Mammary epithelial cell (primary cell): ENCODE results near the gene EIF1B.

Experiments
- EZH2 ChIP-seq: IDR thresholded peaks from 2 replicates; pipeline ENCODE4 v1.6.1; 2012; ENCODE audit warnings: low read length, inconsistent platforms, borderline replicate concordance
- TF ChIP-seq, protein P1 (sequence below), 2 donors: IDR thresholded peaks in 1 of 2; conservative IDR thresholded peaks in 1 of 2; 2 replicates each; pipeline ENCODE4 v1.5.1; 2011 to 2012; ENCODE audit warnings: inconsistent platforms in 2 of 2, low read length in 2 of 2, mild to moderate bottlenecking in 2 of 2, control low read depth in 1 of 2, low read depth in 1 of 2; ENCODE audit not compliant: insufficient read depth in 1 of 2; ENCODE audit errors: extremely low read depth in 1 of 2

DNA sequence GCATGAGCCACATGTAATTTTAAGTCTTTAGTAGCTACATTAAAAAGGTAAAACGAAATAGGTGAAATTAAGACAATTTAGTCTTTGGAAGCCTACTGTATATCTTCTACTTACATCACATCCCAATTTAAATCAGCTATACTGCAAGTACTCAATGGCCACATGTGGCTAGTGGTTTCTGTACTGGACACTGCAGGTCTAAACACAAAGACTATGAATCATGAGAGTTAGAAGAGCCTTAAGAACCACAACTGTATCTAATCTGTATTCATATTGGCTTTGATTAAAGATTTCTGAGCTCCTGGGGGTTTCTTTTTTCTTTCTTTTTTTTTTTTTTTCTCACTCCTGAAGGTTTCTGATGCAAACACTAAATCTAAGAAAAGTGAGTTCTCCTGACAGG lies 2.3 kb upstream of the EIF1B start:
- TF ChIP-seq, protein P1, sequence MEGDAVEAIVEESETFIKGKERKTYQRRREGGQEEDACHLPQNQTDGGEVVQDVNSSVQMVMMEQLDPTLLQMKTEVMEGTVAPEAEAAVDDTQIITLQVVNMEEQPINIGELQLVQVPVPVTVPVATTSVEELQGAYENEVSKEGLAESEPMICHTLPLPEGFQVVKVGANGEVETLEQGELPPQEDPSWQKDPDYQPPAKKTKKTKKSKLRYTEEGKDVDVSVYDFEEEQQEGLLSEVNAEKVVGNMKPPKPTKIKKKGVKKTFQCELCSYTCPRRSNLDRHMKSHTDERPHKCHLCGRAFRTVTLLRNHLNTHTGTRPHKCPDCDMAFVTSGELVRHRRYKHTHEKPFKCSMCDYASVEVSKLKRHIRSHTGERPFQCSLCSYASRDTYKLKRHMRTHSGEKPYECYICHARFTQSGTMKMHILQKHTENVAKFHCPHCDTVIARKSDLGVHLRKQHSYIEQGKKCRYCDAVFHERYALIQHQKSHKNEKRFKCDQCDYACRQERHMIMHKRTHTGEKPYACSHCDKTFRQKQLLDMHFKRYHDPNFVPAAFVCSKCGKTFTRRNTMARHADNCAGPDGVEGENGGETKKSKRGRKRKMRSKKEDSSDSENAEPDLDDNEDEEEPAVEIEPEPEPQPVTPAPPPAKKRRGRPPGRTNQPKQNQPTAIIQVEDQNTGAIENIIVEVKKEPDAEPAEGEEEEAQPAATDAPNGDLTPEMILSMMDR (conservative IDR thresholded peaks at IDR 0.05 in 1 of 2, IDR thresholded peaks at IDR 0.05 in 1 of 2; ENCODE audit: extremely low read depth in 1 of 2, insufficient read depth in 1 of 2, low read depth in 1 of 2, low read length in 2 of 2): no peak
- no peak for TF ChIP-seq EZH2
